ENCODE results near the gene MACROD2.

DNA sequence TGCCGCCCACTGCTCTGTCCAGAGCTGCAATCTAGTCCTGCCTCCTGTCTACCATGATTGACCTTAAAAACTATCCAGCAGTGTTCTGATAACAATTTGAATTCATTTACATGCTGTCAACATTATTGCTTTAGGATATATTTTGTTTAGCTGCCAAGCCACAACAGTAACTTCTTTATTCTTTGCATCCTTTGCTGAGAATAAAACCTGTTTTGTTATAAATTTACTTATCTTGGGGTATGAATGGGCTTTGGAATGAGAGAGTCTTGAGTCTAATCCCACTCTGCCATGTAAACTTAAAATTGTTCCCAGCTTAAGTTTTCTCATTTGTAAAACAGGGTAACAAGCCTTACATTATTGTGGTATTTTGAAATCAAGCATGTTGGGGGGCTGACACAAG is 225.7 kb downstream of the MACROD2 start:
- TF ChIP-seq POLR2A (IDR thresholded peaks at IDR 0.05), result no peak
- TF ChIP-seq, protein P1, sequence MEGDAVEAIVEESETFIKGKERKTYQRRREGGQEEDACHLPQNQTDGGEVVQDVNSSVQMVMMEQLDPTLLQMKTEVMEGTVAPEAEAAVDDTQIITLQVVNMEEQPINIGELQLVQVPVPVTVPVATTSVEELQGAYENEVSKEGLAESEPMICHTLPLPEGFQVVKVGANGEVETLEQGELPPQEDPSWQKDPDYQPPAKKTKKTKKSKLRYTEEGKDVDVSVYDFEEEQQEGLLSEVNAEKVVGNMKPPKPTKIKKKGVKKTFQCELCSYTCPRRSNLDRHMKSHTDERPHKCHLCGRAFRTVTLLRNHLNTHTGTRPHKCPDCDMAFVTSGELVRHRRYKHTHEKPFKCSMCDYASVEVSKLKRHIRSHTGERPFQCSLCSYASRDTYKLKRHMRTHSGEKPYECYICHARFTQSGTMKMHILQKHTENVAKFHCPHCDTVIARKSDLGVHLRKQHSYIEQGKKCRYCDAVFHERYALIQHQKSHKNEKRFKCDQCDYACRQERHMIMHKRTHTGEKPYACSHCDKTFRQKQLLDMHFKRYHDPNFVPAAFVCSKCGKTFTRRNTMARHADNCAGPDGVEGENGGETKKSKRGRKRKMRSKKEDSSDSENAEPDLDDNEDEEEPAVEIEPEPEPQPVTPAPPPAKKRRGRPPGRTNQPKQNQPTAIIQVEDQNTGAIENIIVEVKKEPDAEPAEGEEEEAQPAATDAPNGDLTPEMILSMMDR (IDR thresholded peaks at IDR 0.05), result no peak
